ENCODE data around the gene PDE6A.

Gene PDE6A

GRCh38 chr5:149912226-149912871 lies 32.2 kb downstream of the PDE6A start:
- H3K27ac ChIP-seq (replicated peaks), result no peak overlapping the region
- no peak for DNase-seq (ENCODE audit: low read depth in 1 of 2, low spot score in 1 of 2)
- no peaks in the 10 kb centered on the region for H3K27me3 ChIP-seq (ENCODE audit: insufficient read depth, poor library complexity, severe bottlenecking)
- TF ChIP-seq GABPA (IDR thresholded peaks at IDR 0.05; ENCODE audit: low read depth) (no peak), CTCF (IDR thresholded peaks at IDR 0.05; ENCODE audit: insufficient read depth, low read length) (no peak), SPI1 (IDR thresholded peaks at IDR 0.05; ENCODE audit: borderline replicate concordance, low read depth) (no peak), REST (IDR thresholded peaks at IDR 0.05; ENCODE audit: insufficient replicate concordance, low read depth) (no peak), POLR2AphosphoS5 (IDR thresholded peaks at IDR 0.05; ENCODE audit: low read depth) (no peak)
- H3K4me3 ChIP-seq (replicated peaks; ENCODE audit: insufficient read depth, low read length), result no peak overlapping the region

- no peaks in the 10 kb centered on the region for H3K27me3 ChIP-seq (ENCODE audit: insufficient read depth, poor library complexity, severe bottlenecking)
- no peak overlapping the region for H3K4me3 ChIP-seq (replicated peaks; ENCODE audit: insufficient read depth, low read length)
- TF ChIP-seq REST (IDR thresholded peaks at IDR 0.05; ENCODE audit: insufficient replicate concordance, low read depth), result no peak
- no peak for TF ChIP-seq GABPA (IDR thresholded peaks at IDR 0.05; ENCODE audit: low read depth)
- no peak for TF ChIP-seq CTCF (IDR thresholded peaks at IDR 0.05; ENCODE audit: insufficient read depth, low read length)
- no peak for TF ChIP-seq SPI1 (IDR thresholded peaks at IDR 0.05; ENCODE audit: borderline replicate concordance, low read depth)
- no peak for TF ChIP-seq POLR2AphosphoS5 (IDR thresholded peaks at IDR 0.05; ENCODE audit: low read depth)
- no peak for DNase-seq (ENCODE audit: low read depth in 1 of 2, low spot score in 1 of 2)
- no peak overlapping the region for H3K27ac ChIP-seq (replicated peaks)
These were observed 33.6 kb downstream of the PDE6A start for GRCh38 chr5:149911031-149911430.

GRCh38 chr5:149907828-149908227 lies 36.8 kb downstream of the PDE6A start:
- no peaks in the 10 kb centered on the region for H3K27me3 ChIP-seq (ENCODE audit: insufficient read depth, poor library complexity, severe bottlenecking)
- H3K4me3 ChIP-seq (replicated peaks; ENCODE audit: insufficient read depth, low read length), result no peak overlapping the region
- TF ChIP-seq GABPA (IDR thresholded peaks at IDR 0.05; ENCODE audit: low read depth) (no peak), CTCF (IDR thresholded peaks at IDR 0.05; ENCODE audit: insufficient read depth, low read length) (no peak), POLR2AphosphoS5 (IDR thresholded peaks at IDR 0.05; ENCODE audit: low read depth) (no peak)
- DNase-seq (ENCODE audit: low read depth in 1 of 2, low spot score in 1 of 2), result no peak
- no peak overlapping the region for H3K27ac ChIP-seq (replicated peaks)

GRCh38 chr5:149904977-149905376 lies 39.6 kb downstream of the PDE6A start:
- Histone ChIP-seq H3K27me3 (ENCODE audit: insufficient read depth, poor library complexity, severe bottlenecking) (no peaks in the 10 kb centered on the region), H3K4me3 (replicated peaks; ENCODE audit: insufficient read depth, low read length) (no peak overlapping the region), H3K27ac (replicated peaks) (no peak overlapping the region)
- peak; percentile 62 for TF ChIP-seq SPI1 (IDR thresholded peaks at IDR 0.05; ENCODE audit: borderline replicate concordance, low read depth)
- no peak for TF ChIP-seq REST (IDR thresholded peaks at IDR 0.05; ENCODE audit: insufficient replicate concordance, low read depth)
- DNase-seq (ENCODE audit: low read depth in 1 of 2, low spot score in 1 of 2), result peak in 1 of 2 experiments; percentile 36

Measured in HL-60 (cell line).